K562 (cell line): ENCODE measurements around the gene E2F3.

Experiments
- BDP1 ChIP-seq: IDR thresholded peaks from 3 replicates; pipeline ENCODE4 v1.6.1; 2011; ENCODE audit not compliant: insufficient read length, insufficient read depth
- CEBPB ChIP-seq: fragments of 450-650 bp; IDR thresholded peaks from 2 replicates; pipeline ENCODE4 v1.6.1; 2016; ENCODE audit warnings: missing genetic modification characterization, missing compliant biosample characterization
- CXXC5 ChIP-seq: fragments of 250-450 bp; sonication (Bioruptor Pico); IDR thresholded peaks from 2 replicates; pipeline ENCODE4 v1.8.0; 2022; ENCODE audit warnings: inconsistent platforms, mild to moderate bottlenecking, moderate library complexity
- FOXK2 ChIP-seq, 2 experiments: fragments of 450-650 bp; IDR thresholded peaks in 1 of 2; conservative IDR thresholded peaks in 1 of 2; 2 replicates each; pipeline ENCODE4 v1.6.1; 2016; ENCODE audit warnings: low read depth in 2 of 2, mild to moderate bottlenecking in 1 of 2
- GTF2F1 ChIP-seq: IDR thresholded peaks from 2 replicates; pipeline ENCODE4 v1.6.1; 2011; ENCODE audit warnings: low read depth, low read length, improper control_type of control experiment
- KDM1A ChIP-seq, 2 experiments: fragments of 450-650 bp; IDR thresholded peaks; 2 replicates each; pipeline ENCODE4 v1.6.1; 2016; ENCODE audit warnings: mild to moderate bottlenecking in 2 of 2
- MEIS2 ChIP-seq: fragments of 450-650 bp; IDR thresholded peaks from 2 replicates; pipeline ENCODE4 v1.6.1; 2014; ENCODE audit warnings: mild to moderate bottlenecking; ENCODE audit not compliant: partially characterized antibody
- TARDBP ChIP-seq: fragments of 450-650 bp; IDR thresholded peaks from 2 replicates; pipeline ENCODE4 v1.6.1; 2016
- TF ChIP-seq, protein P1 (sequence below), 3 experiments: IDR thresholded peaks in 2 of 3; conservative IDR thresholded peaks in 1 of 3; 2 replicates each; pipeline ENCODE4 v1.5.1; 2011 to 2012; ENCODE audit warnings: low read length in 3 of 3, mild to moderate bottlenecking in 3 of 3, control low read depth in 2 of 3, improper control_type of control experiment in 1 of 3, inconsistent platforms in 1 of 3, low read depth in 1 of 3, mixed read lengths in 1 of 3, moderate library complexity in 1 of 3; ENCODE audit not compliant: insufficient read depth in 2 of 3

DNA sequence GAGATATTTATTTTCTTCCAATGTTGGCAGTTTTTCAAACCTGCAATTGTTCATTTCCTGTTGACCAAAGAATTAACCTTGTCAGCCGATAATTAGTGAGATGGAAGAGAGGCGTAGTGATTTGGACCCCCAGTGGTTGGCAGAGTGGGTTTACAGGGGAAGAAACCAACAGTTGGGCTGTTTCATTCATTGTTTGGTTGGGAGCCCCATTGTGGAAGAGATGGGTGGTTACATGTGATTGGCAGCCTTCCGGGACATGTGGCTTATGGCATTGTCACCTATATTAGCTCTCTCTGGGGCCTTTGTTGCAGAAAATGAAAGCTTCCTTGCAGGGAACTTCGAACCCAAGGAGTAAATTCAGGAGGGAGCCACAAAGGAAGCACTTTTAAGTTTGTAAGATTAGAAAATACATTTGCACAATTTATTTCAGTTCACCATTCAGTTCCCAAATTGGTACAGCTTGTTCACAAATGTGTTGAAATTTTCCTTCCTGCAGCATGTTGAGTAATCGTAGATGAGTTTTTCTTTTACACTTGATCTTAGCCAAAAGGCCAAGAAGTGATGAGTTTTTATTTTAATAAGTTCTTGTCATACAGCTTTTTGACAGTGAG lies 82.3 kb downstream of the E2F3 start:
- TF ChIP-seq, protein P1, sequence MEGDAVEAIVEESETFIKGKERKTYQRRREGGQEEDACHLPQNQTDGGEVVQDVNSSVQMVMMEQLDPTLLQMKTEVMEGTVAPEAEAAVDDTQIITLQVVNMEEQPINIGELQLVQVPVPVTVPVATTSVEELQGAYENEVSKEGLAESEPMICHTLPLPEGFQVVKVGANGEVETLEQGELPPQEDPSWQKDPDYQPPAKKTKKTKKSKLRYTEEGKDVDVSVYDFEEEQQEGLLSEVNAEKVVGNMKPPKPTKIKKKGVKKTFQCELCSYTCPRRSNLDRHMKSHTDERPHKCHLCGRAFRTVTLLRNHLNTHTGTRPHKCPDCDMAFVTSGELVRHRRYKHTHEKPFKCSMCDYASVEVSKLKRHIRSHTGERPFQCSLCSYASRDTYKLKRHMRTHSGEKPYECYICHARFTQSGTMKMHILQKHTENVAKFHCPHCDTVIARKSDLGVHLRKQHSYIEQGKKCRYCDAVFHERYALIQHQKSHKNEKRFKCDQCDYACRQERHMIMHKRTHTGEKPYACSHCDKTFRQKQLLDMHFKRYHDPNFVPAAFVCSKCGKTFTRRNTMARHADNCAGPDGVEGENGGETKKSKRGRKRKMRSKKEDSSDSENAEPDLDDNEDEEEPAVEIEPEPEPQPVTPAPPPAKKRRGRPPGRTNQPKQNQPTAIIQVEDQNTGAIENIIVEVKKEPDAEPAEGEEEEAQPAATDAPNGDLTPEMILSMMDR (IDR thresholded peaks at IDR 0.05 in 2 of 3, conservative IDR thresholded peaks at IDR 0.05 in 1 of 3; ENCODE audit: insufficient read depth in 2 of 3, low read depth in 1 of 3, low read length in 3 of 3): 0 out of 6 replicates have a peak, but pooled peaks of 1 of the 3 experiments have one; percentile 1
- TF ChIP-seq BDP1 (no peak), TARDBP (no peak), GTF2F1 (no peak), KDM1A (IDR thresholded peaks at IDR 0.05) (no peak), FOXK2 (conservative IDR thresholded peaks at IDR 0.05 in 1 of 2, IDR thresholded peaks at IDR 0.05 in 1 of 2; ENCODE audit: low read depth in 2 of 2) (no peak), CXXC5 (CRISPR knock-in tag) (no peak), MEIS2 (no peak), CEBPB (tag) (no peak)
